ENCODE results near the gene GJA5. TPM values are rescaled to one million over a fixed set of nuclear protein-coding genes. Genes with fewer than 3 reads are reported as not detected.

The GJA5 gene
- total and polyA plus RNA-seq, 2 experiments from 2014 or later, result 0.24 to 1.7 TPM

Other genes starting within 250 kb of the GJA5 start
- 33.8 and 46.1 TPM in 2 replicates for gene BCL9, start 219.1 kb downstream of the GJA5 start, total RNA-seq (2014; rRNA removed; shearing (Covaris generic))
- 11.7 and 13.2 TPM in 2 replicates for gene BCL9, start 219.1 kb downstream of the GJA5 start, polyA plus RNA-seq (2016; fragmentation: Nextera tagmentation; extraction: Ambion mirVana)
- 16.2 and 20.6 TPM in 2 replicates for gene ACP6, start 90.1 kb downstream of the GJA5 start, total RNA-seq (2014; rRNA removed; shearing (Covaris generic))
- gene ACP6, start 90.1 kb downstream of the GJA5 start, polyA plus RNA-seq (2016; fragmentation: Nextera tagmentation; extraction: Ambion mirVana), result 22.8 and 26.5 TPM in 2 replicates
- gene GJA8, start 142.2 kb upstream of the GJA5 start, total RNA-seq (2014; rRNA removed; shearing (Covaris generic)), result not detected in 2 replicates
- gene GJA8, start 142.2 kb upstream of the GJA5 start, polyA plus RNA-seq (2016; fragmentation: Nextera tagmentation; extraction: Ambion mirVana), result not detected in 2 replicates
- 25.7 and 27.7 TPM in 2 replicates for gene GPR89B, start 167.8 kb upstream of the GJA5 start, total RNA-seq (2014; rRNA removed; shearing (Covaris generic))
- gene GPR89B, start 167.8 kb upstream of the GJA5 start, polyA plus RNA-seq (2016; fragmentation: Nextera tagmentation; extraction: Ambion mirVana), result 25.7 and 30.5 TPM in 2 replicates